PFSK-1 (cell line): ENCODE results near the gene TPMT.

Source experiments
- POLR2AphosphoS5 ChIP-seq: IDR thresholded peaks from 2 replicates; pipeline ENCODE4 v1.6.1; 2012; ENCODE audit warnings: low read depth, mild to moderate bottlenecking, control low read depth, low read length, moderate library complexity
- REST ChIP-seq, 2 experiments: IDR thresholded peaks; 2 replicates each; pipeline versions ENCODE4 v1.6.1 to v1.8.0; 2011 to 2012; ENCODE audit warnings: low read depth in 2 of 2, low read length in 2 of 2, control low read depth in 1 of 2, inconsistent platforms in 1 of 2, mild to moderate bottlenecking in 1 of 2, moderate library complexity in 1 of 2; ENCODE audit not compliant: insufficient read depth in 1 of 2
- SIN3A ChIP-seq: IDR thresholded peaks from 2 replicates; pipeline ENCODE4 v1.6.1; 2012; ENCODE audit warnings: mild to moderate bottlenecking, low read length, moderate library complexity, borderline replicate concordance; ENCODE audit not compliant: insufficient read depth
- TAF1 ChIP-seq: IDR thresholded peaks from 2 replicates; pipeline ENCODE4 v1.6.1; 2012; ENCODE audit warnings: low read length, control low read depth, borderline replicate concordance; ENCODE audit not compliant: insufficient read depth

GRCh38 chr6:18148304-18149025 lies 6.4 kb downstream of the TPMT start:
- TF ChIP-seq REST (IDR thresholded peaks at IDR 0.05; ENCODE audit: insufficient read depth in 1 of 2, low read depth in 2 of 2, low read length in 2 of 2) (no peak), TAF1 (no peak), POLR2AphosphoS5 (no peak), SIN3A (no peak)
